GM12801 (cell line): ENCODE results near the gene USP47.

Experiments used
- CTCF ChIP-seq: IDR thresholded peaks from one replicate; pipeline ENCODE4 v1.5.1; 2011; ENCODE audit warnings: control low read depth; ENCODE audit not compliant: insufficient read length; ENCODE audit errors: extremely low read depth

USP47 gene

GRCh38 chr11:11997049-11997322 lies 155.2 kb downstream of the USP47 start:
- TF ChIP-seq CTCF = no peak

GRCh38 chr11:11998091-11998781 lies 156.5 kb downstream of the USP47 start:
- no peak for TF ChIP-seq CTCF

- TF ChIP-seq CTCF = no peak
Measured at GRCh38 chr11:12001186-12001585, 159.4 kb downstream of the USP47 start.

- no peak for TF ChIP-seq CTCF
Measured at GRCh38 chr11:12003336-12003735, 161.6 kb downstream of the USP47 start.

DNA sequence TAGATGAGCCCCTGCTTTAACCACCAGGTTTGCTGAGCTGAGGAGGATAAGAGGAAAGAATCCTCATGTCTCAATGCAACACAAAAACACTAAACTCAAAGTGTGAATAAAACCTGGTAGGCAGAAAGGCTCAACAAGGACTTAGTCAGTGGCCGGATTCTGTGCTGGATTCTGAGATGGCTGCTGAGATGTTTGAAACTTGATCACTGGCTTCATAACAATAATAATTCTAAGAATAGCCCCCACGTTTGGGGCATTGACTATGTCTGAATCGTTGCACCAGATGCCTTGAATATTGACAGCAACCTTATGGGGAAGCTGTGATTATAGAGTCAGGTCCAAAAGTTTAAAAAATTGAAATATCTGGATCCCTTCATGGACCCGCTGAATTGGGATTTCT lies 162.0 kb downstream of the USP47 start:
- no peak for TF ChIP-seq CTCF

- TF ChIP-seq CTCF = no peak
Measured at GRCh38 chr11:12005061-12005460, 163.3 kb downstream of the USP47 start.

GRCh38 chr11:12005476-12005875 lies 163.7 kb downstream of the USP47 start:
- TF ChIP-seq CTCF = no peak
